Colonic mucosa (tissue), 4 donors: Measurements from ENCODE around the gene ABLIM2. TPM values are rescaled to one million over a fixed set of nuclear protein-coding genes. Genes with fewer than 3 reads are reported as not detected.
A peak's percentile ranks its signal among the peaks of the same experiment; 100 is the strongest.

ENCODE experiments used
- DNase-seq: peaks from one replicate; pipeline ENCODE4 v3.0.0-alpha.2; 2020
- H3K27ac ChIP-seq: fragments of 200-600 bp; one replicate; pipeline ENCODE4 v1.8.0; 2021
- H3K27me3 ChIP-seq: fragments of 200-600 bp; one replicate; pipeline ENCODE4 v1.8.0; 2021
- H3K36me3 ChIP-seq: fragments of 200-600 bp; one replicate; pipeline ENCODE4 v1.8.0; 2021
- H3K4me1 ChIP-seq: fragments of 200-600 bp; one replicate; pipeline ENCODE4 v1.8.0; 2021; ENCODE audit warnings: mild to moderate bottlenecking
- H3K4me3 ChIP-seq: fragments of 200-600 bp; one replicate; pipeline ENCODE4 v1.8.0; 2021
- H3K9ac ChIP-seq, 2 donors: one replicate each; pipeline ENCODE4 v1.7.0; 2013; ENCODE audit warnings: control low read depth in 2 of 2, low read depth in 2 of 2, low read length in 2 of 2
- H3K9me3 ChIP-seq: fragments of 200-600 bp; one replicate; pipeline ENCODE4 v1.8.0; 2021
- CTCF ChIP-seq: fragments of 200-600 bp; IDR thresholded peaks from one replicate; pipeline ENCODE4 v1.8.0; 2022; ENCODE audit warnings: antibody characterized with exemption, mild to moderate bottlenecking
- intact Hi-C: fragments of 100-400 bp; cut with DNase I; formaldehyde crosslinking; loops from one replicate; pipeline ENCODE4 v1.14.1; 2022
- total RNA-seq, 2 donors: library from RNA; stranded (reverse); fragmentation: NEBNext Ultra II Directional in 1 of 2; extraction: Animal tissue kit (Norgen Biotek cat#: 25700) in 1 of 2; gene quantifications; one replicate each; pipeline ENCODE4 v1.2.1, GENCODE V29; 2021
- donor health status: healthy.
- donor health status: DM: no; HTN: no; CAD: no.
- donor health status: DM: no; HTN: no; CAD: no.

The ABLIM2 gene
- total RNA-seq, 2 donors from 2014 or later: 11.1 to 11.5 TPM

GRCh38 chr4:8110071-8110986, 48.3 kb downstream of the ABLIM2 start:
- intact Hi-C loops: no loop called here
- Histone ChIP-seq H3K36me3 (no peaks in the 10 kb centered on the region), H3K4me3 (no peak overlapping the region), H3K27ac (no peak overlapping the region), H3K27me3 (no peaks in the 10 kb centered on the region), H3K9me3 (no peaks in the 10 kb centered on the region), H3K4me1 (peaks cover 8% of the 10 kb centered on the region), H3K9ac (no peak overlapping the region)
- no peak for TF ChIP-seq CTCF
- no peak for DNase-seq

GRCh38 chr4:8109406-8110065, 49.1 kb downstream of the ABLIM2 start:
- Histone ChIP-seq H3K4me1 (peaks cover 8% of the 10 kb centered on the region), H3K4me3 (no peak overlapping the region), H3K9me3 (no peaks in the 10 kb centered on the region), H3K9ac (no peak overlapping the region), H3K27me3 (no peaks in the 10 kb centered on the region), H3K36me3 (no peaks in the 10 kb centered on the region), H3K27ac (no peak overlapping the region)
- no peak for TF ChIP-seq CTCF
- DNase-seq: no peak
- intact Hi-C loops: no loop called here

- Histone ChIP-seq H3K27ac (no peak overlapping the region), H3K36me3 (no peaks in the 10 kb centered on the region), H3K9ac (no peak overlapping the region), H3K4me1 (peaks cover 5% of the 10 kb centered on the region), H3K4me3 (no peak overlapping the region), H3K9me3 (no peaks in the 10 kb centered on the region), H3K27me3 (no peaks in the 10 kb centered on the region)
- intact Hi-C loops: no loop called here
- no peak for TF ChIP-seq CTCF
- DNase-seq: no peak
These were observed 49.6 kb downstream of the ABLIM2 start for GRCh38 chr4:8108991-8109390.

- no peak for TF ChIP-seq CTCF
- H3K27me3 ChIP-seq: no peaks in the 10 kb centered on the region
- intact Hi-C loops: no loop called here
- H3K9ac ChIP-seq: no peak overlapping the region
- no peaks in the 10 kb centered on the region for H3K36me3 ChIP-seq
- no peaks in the 10 kb centered on the region for H3K9me3 ChIP-seq
- no peak overlapping the region for H3K27ac ChIP-seq
- DNase-seq: peak; percentile 59
- H3K4me3 ChIP-seq: no peak overlapping the region
- H3K4me1 ChIP-seq: no peaks in the 10 kb centered on the region
These were observed 50.4 kb downstream of the ABLIM2 start for GRCh38 chr4:8108261-8108660.

- no peak for DNase-seq
- H3K4me3 ChIP-seq: no peak overlapping the region
- intact Hi-C loops: no loop called here
- H3K9ac ChIP-seq: no peak overlapping the region
- H3K9me3 ChIP-seq: no peaks in the 10 kb centered on the region
- H3K36me3 ChIP-seq: no peaks in the 10 kb centered on the region
- H3K4me1 ChIP-seq: no peaks in the 10 kb centered on the region
- no peak for TF ChIP-seq CTCF
- no peaks in the 10 kb centered on the region for H3K27me3 ChIP-seq
- no peak overlapping the region for H3K27ac ChIP-seq
These were observed 51.4 kb downstream of the ABLIM2 start for GRCh38 chr4:8107146-8107657.
